ENCODE results near the gene SCAPER. TPM values are rescaled to one million over a fixed set of nuclear protein-coding genes. Genes with fewer than 3 reads are reported as not detected.
A peak's percentile ranks its signal among the peaks of the same experiment; 100 is the strongest.

Gene SCAPER
- total RNA-seq, 4 donors from 2014 or later = 29.9 to 86.6 (median 45.6) TPM

- TF ChIP-seq CTCF (IDR thresholded peaks at IDR 0.05) (no peak), POLR2A (IDR thresholded peaks at IDR 0.05) (no peak)
- H3K4me3 ChIP-seq = no peak overlapping the region
- H3K27me3 ChIP-seq = no peaks in the 10 kb centered on the region
- DNase-seq = no peak
- H3K36me3 ChIP-seq = no peaks in the 10 kb centered on the region
- H3K4me1 ChIP-seq = peaks cover 0 to 7% (median 0%) of the 10 kb centered on the region in 4 donors
- no peak overlapping the region for H3K27ac ChIP-seq
- no peaks in the 10 kb centered on the region for H3K9me3 ChIP-seq
These were observed 592.5 kb downstream of the SCAPER start for GRCh38 chr15:76312540-76313174.

- H3K27me3 ChIP-seq = no peaks in the 10 kb centered on the region
- peaks cover 0 to 7% (median 0%) of the 10 kb centered on the region in 4 donors for H3K4me1 ChIP-seq
- peak within 1 kb of the TSS; percentile 62 to 74 (median 66) for H3K4me3 ChIP-seq
- peak within 1 kb of the TSS; percentile 79 to 84 (median 82) for H3K27ac ChIP-seq
- TF ChIP-seq POLR2A (IDR thresholded peaks at IDR 0.05) (peak; percentile 96), CTCF (IDR thresholded peaks at IDR 0.05) (peak in 1 of 6 experiments; percentile 15)
- DNase-seq = peak; percentile 96 to 100 (median 98)
- H3K9me3 ChIP-seq = no peaks in the 10 kb centered on the region
- no peaks in the 10 kb centered on the region for H3K36me3 ChIP-seq
These were observed 593.8 kb downstream of the SCAPER start, which contains the start of gene ETFA for GRCh38 chr15:76311100-76311953. TSS of gene ETFA (minus strand) at chr15:76311469. CDS start at chr15:76311388, 81 bp downstream.

GRCh38 chr15:76310475-76311099, 594.6 kb downstream of the SCAPER start:
- Histone ChIP-seq H3K27ac (peak overlapping the region; percentile 79 to 84 (median 82)), H3K9me3 (no peaks in the 10 kb centered on the region), H3K27me3 (no peaks in the 10 kb centered on the region), H3K4me3 (peak overlapping the region; percentile 62 to 74 (median 66)), H3K4me1 (peaks cover 0 to 7% (median 0%) of the 10 kb centered on the region in 4 donors), H3K36me3 (no peaks in the 10 kb centered on the region)
- DNase-seq = no peak
- TF ChIP-seq POLR2A (IDR thresholded peaks at IDR 0.05) (no peak), CTCF (IDR thresholded peaks at IDR 0.05) (no peak)

- Histone ChIP-seq H3K4me3 (peak overlapping the region in 2 of 4 donors; percentile 63 to 74), H3K27ac (no peak overlapping the region), H3K9me3 (no peaks in the 10 kb centered on the region), H3K27me3 (no peaks in the 10 kb centered on the region), H3K36me3 (no peaks in the 10 kb centered on the region), H3K4me1 (peaks cover 0 to 7% (median 0%) of the 10 kb centered on the region in 4 donors)
- DNase-seq = no peak
- TF ChIP-seq POLR2A (IDR thresholded peaks at IDR 0.05) (no peak), CTCF (IDR thresholded peaks at IDR 0.05) (no peak)
These were observed 595.4 kb downstream of the SCAPER start for GRCh38 chr15:76309601-76310330.

- TF ChIP-seq CTCF (IDR thresholded peaks at IDR 0.05) (no peak), POLR2A (IDR thresholded peaks at IDR 0.05) (no peak)
- no peaks in the 10 kb centered on the region for H3K4me1 ChIP-seq
- no peaks in the 10 kb centered on the region for H3K9me3 ChIP-seq
- DNase-seq = no peak
- no peaks in the 10 kb centered on the region for H3K36me3 ChIP-seq
- H3K27me3 ChIP-seq = no peaks in the 10 kb centered on the region
- no peak overlapping the region for H3K27ac ChIP-seq
- no peak overlapping the region for H3K4me3 ChIP-seq
These were observed 601.2 kb downstream of the SCAPER start for GRCh38 chr15:76303909-76304308.

Data from Peyer's patch (tissue), 4 donors.